Activated T-cell treated with anti-CD3 and anti-CD28 coated beads, Interleukin-2, amount 50 U/mL, for 72 hours (primary cell): Measurements from ENCODE around the gene PLOD2. TPM values are rescaled to one million over a fixed set of nuclear protein-coding genes. Genes with fewer than 3 reads are reported as not detected.

Experiments used
- ATAC-seq, 2 donors: fragments of 150-1000 bp; cut with Tn5 transposase; replicated peaks in 1 of 2; 2 replicates each; pipeline ENCODE4 v1.10.0; 2021; ENCODE audit warnings: moderate library complexity in 2 of 2, mild to moderate bottlenecking in 1 of 2
- DNase-seq, 2 donors: peaks; one replicate each; pipeline ENCODE4 v3.0.0; 2021 to 2022; ENCODE audit warnings: mixed read lengths in 1 of 2
- H3K27ac Mint-ChIP-seq: one replicate; pipeline ENCODE4 v1.8.0; 2022; ENCODE audit warnings: mild to moderate bottlenecking, moderate library complexity, mixed read lengths
- H3K27me3 Mint-ChIP-seq: one replicate; pipeline ENCODE4 v1.8.0; 2022; ENCODE audit warnings: low read depth, mixed read lengths
- H3K36me3 Mint-ChIP-seq, 2 donors: one replicate each; pipeline ENCODE4 v1.8.0; 2022; ENCODE audit warnings: mixed read lengths in 2 of 2, mild to moderate bottlenecking in 1 of 2; ENCODE audit not compliant: insufficient read depth in 2 of 2
- H3K4me1 Mint-ChIP-seq: one replicate; pipeline ENCODE4 v1.8.0; 2022; ENCODE audit warnings: low read depth, mixed read lengths
- H3K4me3 Mint-ChIP-seq, 2 donors: one replicate each; pipeline ENCODE4 v1.8.0; 2022; ENCODE audit warnings: mild to moderate bottlenecking in 2 of 2, mixed read lengths in 2 of 2, moderate library complexity in 2 of 2
- H3K9me3 Mint-ChIP-seq, 2 donors: one replicate each; pipeline ENCODE4 v1.8.0; 2022; ENCODE audit warnings: mixed read lengths in 2 of 2
- total RNA-seq, 2 donors: library from RNA; stranded (reverse); gene quantifications; one replicate each; pipeline ENCODE4 v1.2.3, GENCODE V29; 2022

Gene PLOD2
- total RNA-seq, 2 donors from 2014 or later, result 0.17 to 0.90 TPM

DNA sequence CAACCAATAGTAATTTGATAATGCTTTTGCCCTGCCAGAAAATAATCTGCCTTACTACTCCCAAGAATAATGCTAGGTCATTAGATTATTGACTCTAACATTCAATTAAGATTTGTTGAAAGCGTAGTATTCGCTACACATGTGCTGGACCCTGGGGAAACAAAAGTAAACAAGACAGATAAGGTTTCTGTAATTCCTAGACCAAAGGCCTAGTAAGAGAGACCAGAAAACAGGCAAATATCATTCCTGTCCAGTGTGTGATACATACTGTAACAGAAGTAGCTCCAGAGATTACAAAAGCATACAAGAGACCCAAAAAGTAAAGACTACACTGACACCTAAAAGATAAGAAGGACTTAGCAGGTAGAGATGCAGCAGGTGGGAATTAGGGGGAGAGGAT lies 60.8 kb downstream of the PLOD2 start:
- no peak for DNase-seq
- Mint-ChIP-seq H3K27me3 (no peaks in the 10 kb centered on the region), H3K4me3 (no peak overlapping the region), H3K4me1 (no peaks in the 10 kb centered on the region), H3K27ac (no peak overlapping the region), H3K36me3 (no peaks in the 10 kb centered on the region), H3K9me3 (no peaks in the 10 kb centered on the region)
- ATAC-seq, result no peak

DNA sequence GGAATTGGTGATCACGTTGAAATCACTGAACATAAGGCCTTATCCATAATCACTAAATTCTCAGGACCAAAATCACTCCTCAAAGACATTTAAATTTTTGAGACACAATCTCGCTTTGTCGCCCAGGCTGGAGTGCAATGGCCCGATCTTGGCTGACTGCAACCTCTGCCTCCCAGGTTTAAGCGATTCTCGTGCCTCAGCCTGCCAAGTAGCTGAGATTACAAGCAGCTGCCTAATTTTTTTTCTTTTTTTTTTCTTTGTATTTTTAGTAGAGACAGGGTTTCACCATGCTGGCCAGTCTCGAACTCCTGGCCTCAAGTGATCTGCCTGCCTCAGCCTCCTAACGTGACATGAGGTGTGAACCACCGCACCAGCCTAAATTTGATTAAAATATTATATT lies 61.7 kb downstream of the PLOD2 start:
- DNase-seq, result no peak
- H3K27me3 Mint-ChIP-seq, result no peaks in the 10 kb centered on the region
- ATAC-seq, result no peak
- no peaks in the 10 kb centered on the region for H3K4me1 Mint-ChIP-seq
- H3K9me3 Mint-ChIP-seq, result no peaks in the 10 kb centered on the region
- no peak overlapping the region for H3K4me3 Mint-ChIP-seq
- H3K27ac Mint-ChIP-seq, result no peak overlapping the region
- no peaks in the 10 kb centered on the region for H3K36me3 Mint-ChIP-seq

DNA sequence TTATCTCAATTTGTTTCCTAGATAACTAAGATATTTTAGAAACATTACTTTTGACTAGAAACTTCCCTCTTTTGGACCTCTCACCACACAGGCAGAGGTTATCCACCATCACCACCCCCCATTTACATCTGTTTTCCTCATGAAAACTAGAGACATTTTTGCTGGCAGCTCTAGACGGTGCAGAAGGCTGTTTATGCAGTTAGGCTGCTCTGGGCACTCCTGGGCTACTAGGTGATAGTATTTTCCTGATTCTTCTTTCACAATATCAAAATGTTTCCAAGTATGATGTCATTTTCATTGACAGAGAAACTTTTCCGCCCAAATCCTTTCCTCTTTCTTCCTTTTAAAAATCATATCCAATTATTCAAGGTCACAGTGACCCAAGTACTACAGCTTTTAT lies 67.1 kb downstream of the PLOD2 start:
- Mint-ChIP-seq H3K9me3 (no peaks in the 10 kb centered on the region), H3K27ac (no peak overlapping the region)
- no peak for ATAC-seq

DNA sequence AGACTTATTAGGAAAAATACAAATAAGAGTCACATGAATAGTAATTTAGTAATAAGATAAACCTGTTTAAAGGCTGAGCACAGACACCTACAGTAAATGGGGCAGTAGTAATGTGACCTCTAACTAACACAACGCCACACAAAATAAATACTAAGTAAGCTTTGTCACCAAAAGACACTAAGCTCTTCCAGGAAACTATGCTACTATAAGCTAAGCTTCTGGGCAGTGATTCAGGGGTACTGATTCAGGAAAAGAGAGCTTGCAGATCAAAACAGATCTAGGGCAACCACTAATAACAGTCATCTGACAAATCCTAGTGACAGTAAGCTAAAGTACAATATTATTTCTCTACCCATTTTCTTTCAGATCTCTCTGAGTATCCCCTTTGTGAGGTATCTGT lies 68.8 kb downstream of the PLOD2 start:
- H3K36me3 Mint-ChIP-seq, result no peaks in the 10 kb centered on the region
- no peak for ATAC-seq
- no peak overlapping the region for H3K4me3 Mint-ChIP-seq
- DNase-seq, result no peak
- no peak overlapping the region for H3K27ac Mint-ChIP-seq
- H3K9me3 Mint-ChIP-seq, result no peaks in the 10 kb centered on the region
- H3K4me1 Mint-ChIP-seq, result no peaks in the 10 kb centered on the region
- H3K27me3 Mint-ChIP-seq, result no peaks in the 10 kb centered on the region

More for the DNA sequence above, 67.1 kb downstream of the PLOD2 start:
- Mint-ChIP-seq H3K4me3 (no peak overlapping the region), H3K36me3 (no peaks in the 10 kb centered on the region), H3K4me1 (no peaks in the 10 kb centered on the region), H3K27me3 (no peaks in the 10 kb centered on the region)
- no peak for DNase-seq

DNA sequence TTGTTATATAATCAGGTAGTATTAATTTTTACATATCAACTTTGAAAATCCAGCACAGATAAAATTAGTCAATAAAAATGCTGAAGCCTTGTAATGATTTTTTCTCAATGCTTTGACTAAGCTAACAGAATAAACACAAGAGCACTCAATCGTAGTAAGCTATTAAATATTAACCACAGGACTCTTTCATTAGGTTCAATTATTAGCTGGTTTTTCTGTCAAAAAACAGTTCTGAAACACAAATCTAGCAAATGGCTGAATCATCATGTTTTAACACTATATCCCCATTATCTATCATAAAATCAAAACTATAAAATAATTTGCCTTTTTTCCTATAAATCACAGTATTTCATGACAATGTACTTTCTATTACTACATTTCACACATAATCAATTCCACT lies 69.6 kb downstream of the PLOD2 start:
- Mint-ChIP-seq H3K27me3 (no peaks in the 10 kb centered on the region), H3K4me1 (no peaks in the 10 kb centered on the region), H3K36me3 (no peaks in the 10 kb centered on the region), H3K4me3 (no peak overlapping the region), H3K9me3 (no peaks in the 10 kb centered on the region), H3K27ac (no peak overlapping the region)
- no peak for DNase-seq
- ATAC-seq, result no peak

- Mint-ChIP-seq H3K27me3 (no peaks in the 10 kb centered on the region), H3K9me3 (no peaks in the 10 kb centered on the region), H3K4me1 (no peaks in the 10 kb centered on the region), H3K36me3 (no peaks in the 10 kb centered on the region), H3K4me3 (no peak overlapping the region), H3K27ac (no peak overlapping the region)
- no peak for ATAC-seq
- no peak for DNase-seq
Observed at GRCh38 chr3:146090521-146090920, 70.5 kb downstream of the PLOD2 start.

DNA sequence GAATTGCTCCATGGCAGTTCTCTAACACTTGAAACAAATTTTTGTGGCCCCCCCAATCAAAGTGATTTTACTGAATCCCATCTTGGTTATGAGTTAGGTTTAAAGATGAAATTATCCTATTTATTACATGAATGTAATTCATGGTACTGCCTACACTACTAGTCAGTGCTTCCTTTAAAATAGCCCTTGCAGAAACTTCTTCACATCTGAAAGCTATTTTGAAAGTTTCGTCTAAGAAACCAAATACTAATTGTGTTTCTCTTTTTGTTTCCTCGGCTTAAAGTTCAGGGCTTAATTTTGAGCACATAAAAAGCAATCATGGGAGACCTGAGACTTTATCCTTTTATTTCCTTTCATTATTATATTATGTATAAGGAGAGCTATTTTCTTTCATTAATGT lies 72.1 kb downstream of the PLOD2 start:
- Mint-ChIP-seq H3K4me1 (no peaks in the 10 kb centered on the region), H3K36me3 (no peaks in the 10 kb centered on the region), H3K4me3 (no peak overlapping the region), H3K9me3 (no peaks in the 10 kb centered on the region), H3K27ac (no peak overlapping the region), H3K27me3 (no peaks in the 10 kb centered on the region)
- ATAC-seq (no peak), DNase-seq (no peak)

GRCh38 chr3:146087116-146087515 lies 73.9 kb downstream of the PLOD2 start:
- no peak for DNase-seq
- Mint-ChIP-seq H3K4me3 (no peak overlapping the region), H3K9me3 (no peaks in the 10 kb centered on the region), H3K36me3 (no peaks in the 10 kb centered on the region), H3K27ac (no peak overlapping the region), H3K27me3 (no peaks in the 10 kb centered on the region), H3K4me1 (no peaks in the 10 kb centered on the region)
- no peak for ATAC-seq

DNA sequence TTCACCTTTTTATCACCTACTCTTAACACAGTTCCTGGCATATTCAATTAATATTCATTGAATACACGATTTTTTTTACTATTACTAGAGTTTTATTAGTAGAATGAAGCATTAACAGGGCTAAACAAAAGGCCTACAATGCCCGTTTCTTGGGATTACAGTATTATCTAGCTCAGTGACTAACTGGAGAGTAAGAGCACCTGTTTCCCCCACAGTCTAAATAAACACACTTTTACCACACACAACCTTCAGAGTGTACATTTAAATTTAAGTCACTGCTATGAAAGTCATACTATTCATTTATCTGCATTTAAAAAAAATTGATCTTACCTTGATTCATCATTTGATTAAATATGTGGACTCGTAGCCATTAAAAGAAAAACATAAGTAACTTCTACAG lies 74.8 kb downstream of the PLOD2 start:
- no peak overlapping the region for H3K4me3 Mint-ChIP-seq
- H3K9me3 Mint-ChIP-seq, result no peaks in the 10 kb centered on the region
- H3K27me3 Mint-ChIP-seq, result no peaks in the 10 kb centered on the region
- H3K4me1 Mint-ChIP-seq, result no peaks in the 10 kb centered on the region
- ATAC-seq, result no peak
- H3K36me3 Mint-ChIP-seq, result no peaks in the 10 kb centered on the region
- no peak for DNase-seq
- H3K27ac Mint-ChIP-seq, result no peak overlapping the region

GRCh38 chr3:146085678-146086077 lies 75.3 kb downstream of the PLOD2 start:
- Mint-ChIP-seq H3K27ac (no peak overlapping the region), H3K4me3 (no peak overlapping the region), H3K27me3 (no peaks in the 10 kb centered on the region), H3K36me3 (no peaks in the 10 kb centered on the region), H3K4me1 (no peaks in the 10 kb centered on the region), H3K9me3 (no peaks in the 10 kb centered on the region)
- DNase-seq (no peak), ATAC-seq (no peak)

- H3K27ac Mint-ChIP-seq, result no peak overlapping the region
- no peaks in the 10 kb centered on the region for H3K36me3 Mint-ChIP-seq
- H3K27me3 Mint-ChIP-seq, result no peaks in the 10 kb centered on the region
- no peak for DNase-seq
- H3K9me3 Mint-ChIP-seq, result peaks cover 0 to 2% of the 10 kb centered on the region in 2 donors
- ATAC-seq, result no peak
- no peak overlapping the region for H3K4me3 Mint-ChIP-seq
- H3K4me1 Mint-ChIP-seq, result no peaks in the 10 kb centered on the region
Observed at GRCh38 chr3:146080578-146080977, 80.4 kb downstream of the PLOD2 start.

- H3K4me1 Mint-ChIP-seq, result no peaks in the 10 kb centered on the region
- DNase-seq, result no peak
- no peaks in the 10 kb centered on the region for H3K36me3 Mint-ChIP-seq
- H3K9me3 Mint-ChIP-seq, result peaks cover 0 to 2% of the 10 kb centered on the region in 2 donors
- H3K27me3 Mint-ChIP-seq, result no peaks in the 10 kb centered on the region
- H3K4me3 Mint-ChIP-seq, result no peak overlapping the region
- no peak for ATAC-seq
- H3K27ac Mint-ChIP-seq, result no peak overlapping the region
Observed at GRCh38 chr3:146078031-146078430, 83.0 kb downstream of the PLOD2 start.

DNA sequence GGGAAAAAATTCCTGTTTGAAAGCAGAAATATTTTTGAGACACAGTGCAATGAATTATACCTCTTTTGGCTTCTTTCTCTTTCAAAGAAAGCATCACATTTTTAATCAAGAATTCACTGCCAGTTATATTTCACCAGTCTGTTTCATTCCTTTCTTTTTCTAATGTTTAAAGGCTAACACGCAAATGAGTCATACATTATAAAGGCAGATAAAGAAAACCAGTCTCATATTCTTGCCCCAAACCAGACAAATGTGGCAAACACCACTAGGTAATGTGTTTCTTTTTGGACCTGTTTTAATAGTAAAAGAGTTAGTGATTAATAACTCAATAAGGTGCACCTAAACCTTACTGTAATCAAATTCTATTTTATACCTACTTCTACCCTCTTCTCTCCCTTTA lies 83.8 kb downstream of the PLOD2 start:
- Mint-ChIP-seq H3K27ac (no peak overlapping the region), H3K4me1 (no peaks in the 10 kb centered on the region), H3K27me3 (no peaks in the 10 kb centered on the region), H3K4me3 (no peak overlapping the region), H3K9me3 (peaks cover 0 to 2% of the 10 kb centered on the region in 2 donors), H3K36me3 (no peaks in the 10 kb centered on the region)
- no peak for DNase-seq
- no peak for ATAC-seq

- H3K36me3 Mint-ChIP-seq, result no peaks in the 10 kb centered on the region
- no peaks in the 10 kb centered on the region for H3K27me3 Mint-ChIP-seq
- no peaks in the 10 kb centered on the region for H3K9me3 Mint-ChIP-seq
- H3K4me1 Mint-ChIP-seq, result no peaks in the 10 kb centered on the region
- H3K27ac Mint-ChIP-seq, result no peak overlapping the region
- ATAC-seq (no peak), DNase-seq (no peak)
- no peak overlapping the region for H3K4me3 Mint-ChIP-seq
Observed at GRCh38 chr3:146072824-146073223, 88.2 kb downstream of the PLOD2 start.

GRCh38 chr3:146072061-146072460 lies 88.9 kb downstream of the PLOD2 start:
- no peak overlapping the region for H3K4me3 Mint-ChIP-seq
- H3K36me3 Mint-ChIP-seq, result no peaks in the 10 kb centered on the region
- no peaks in the 10 kb centered on the region for H3K27me3 Mint-ChIP-seq
- DNase-seq, result no peak
- ATAC-seq, result no peak
- no peaks in the 10 kb centered on the region for H3K9me3 Mint-ChIP-seq
- H3K27ac Mint-ChIP-seq, result no peak overlapping the region
- H3K4me1 Mint-ChIP-seq, result no peaks in the 10 kb centered on the region
